Stomach (tissue), 4 donors: ENCODE measurements around the gene KRTAP1-3.

Experiments used
- CTCF ChIP-seq, 7 experiments: fragments of 450-650 bp in 4 of 7; fragments of 200-600 bp in 3 of 7; sonication (generic) in 3 of 7; IDR thresholded peaks; one replicate each; pipeline ENCODE4 v1.5.1; 2016 to 2019; ENCODE audit warnings: antibody characterized with exemption in 7 of 7, control low read depth in 2 of 7, mild to moderate bottlenecking in 1 of 7
- POLR2A ChIP-seq, 4 donors: fragments of 450-650 bp; IDR thresholded peaks; one replicate each; pipeline ENCODE4 v1.6.1; 2016; ENCODE audit warnings: antibody characterized with exemption in 4 of 4, control low read depth in 2 of 4, mild to moderate bottlenecking in 1 of 4, moderate library complexity in 1 of 4

DNA sequence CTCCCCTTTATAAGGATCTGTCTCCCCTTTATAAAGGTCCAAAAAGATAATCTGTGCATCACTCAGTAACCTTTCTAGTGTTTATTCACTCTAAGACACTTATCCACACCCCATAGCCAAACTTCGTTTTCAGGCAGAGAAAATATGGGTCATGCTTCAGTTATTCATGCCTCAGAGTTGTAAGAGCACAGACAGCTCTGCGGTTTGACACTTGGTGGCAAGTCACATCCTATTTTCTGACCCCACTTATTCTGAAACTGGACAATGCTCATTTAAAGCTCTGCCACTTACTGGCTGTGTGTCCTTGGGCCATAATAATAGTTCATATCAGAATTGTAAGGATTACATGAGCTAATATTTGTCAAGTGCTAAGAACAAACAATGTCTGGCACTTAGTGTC is 14.4 kb upstream of the KRTAP1-3 start:
- no peak for TF ChIP-seq CTCF (IDR thresholded peaks at IDR 0.05)
- TF ChIP-seq POLR2A (IDR thresholded peaks at IDR 0.05) = no peak
